ENCODE results near the gene PDE3B.
A peak's percentile ranks its signal among the peaks of the same experiment; 100 is the strongest.
"Not testable (repeated sequence)": the region's sequence is repeated elsewhere in the genome, so short reads cannot be mapped to it uniquely, and the experiment has no call there.

PDE3B gene

GRCh38 chr11:14676068-14676467 lies 32.5 kb downstream of the PDE3B start:
- DNase-seq (ENCODE audit: low read depth): no peak

DNA sequence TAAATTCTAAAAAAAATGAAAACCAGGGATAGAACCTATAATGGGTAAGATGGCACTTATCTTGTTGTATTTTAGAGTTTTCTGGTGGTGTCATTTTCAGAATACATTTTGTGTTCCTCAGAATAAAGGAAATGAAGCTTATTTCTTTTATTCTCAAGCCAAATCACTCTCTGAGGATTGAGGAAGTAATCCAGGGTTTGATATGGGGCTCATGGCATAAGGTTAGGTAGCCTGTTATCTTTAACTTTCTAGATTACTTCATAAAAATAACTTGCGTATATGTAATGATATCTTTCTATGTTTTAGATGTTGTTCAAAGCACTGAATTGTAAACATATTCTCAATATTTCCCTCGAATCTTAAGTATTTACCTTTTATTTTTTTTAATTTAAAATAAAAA lies 33.5 kb downstream of the PDE3B start:
- DNase-seq (ENCODE audit: low read depth): no peak

DNA sequence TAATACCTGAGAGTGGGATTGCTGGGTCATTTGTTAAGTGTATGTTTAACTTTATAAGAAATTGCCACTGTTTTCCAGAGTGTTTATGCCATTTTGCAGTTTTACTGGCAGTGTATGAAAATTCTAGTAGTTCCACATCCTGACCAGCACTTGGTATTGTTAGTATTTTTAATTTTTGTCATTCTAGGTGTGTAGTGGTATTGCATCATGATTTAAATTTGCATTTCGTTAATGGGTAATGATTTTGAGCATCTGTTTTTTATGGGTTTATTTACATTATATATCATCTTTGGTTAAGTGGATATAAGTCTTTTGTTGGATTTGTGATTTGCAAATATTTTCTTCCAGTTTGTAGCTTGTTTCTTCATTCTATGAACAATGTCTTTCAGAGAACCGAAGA lies 34.7 kb downstream of the PDE3B start:
- no peak for DNase-seq (ENCODE audit: low read depth)

DNA sequence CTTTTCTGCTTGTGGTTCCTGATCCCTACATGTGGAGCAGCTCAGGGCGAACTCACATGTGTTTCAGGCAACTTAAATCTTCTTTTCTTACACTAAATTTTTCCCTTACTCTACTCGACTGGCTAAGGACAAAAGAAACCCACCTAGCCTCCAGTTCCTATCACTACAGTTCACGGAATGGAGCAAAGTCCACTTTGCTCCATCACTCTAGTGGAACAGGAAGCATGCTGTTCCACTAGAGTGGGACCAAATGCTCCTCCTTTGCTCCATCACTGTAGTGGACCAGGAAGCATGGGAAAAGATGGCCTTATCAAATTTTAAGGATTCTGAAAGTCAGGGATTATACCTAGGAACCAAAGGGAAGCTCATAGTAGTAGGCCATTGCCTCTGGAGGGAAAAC lies 36.1 kb downstream of the PDE3B start:
- DNase-seq (ENCODE audit: low read depth): no peak

DNA sequence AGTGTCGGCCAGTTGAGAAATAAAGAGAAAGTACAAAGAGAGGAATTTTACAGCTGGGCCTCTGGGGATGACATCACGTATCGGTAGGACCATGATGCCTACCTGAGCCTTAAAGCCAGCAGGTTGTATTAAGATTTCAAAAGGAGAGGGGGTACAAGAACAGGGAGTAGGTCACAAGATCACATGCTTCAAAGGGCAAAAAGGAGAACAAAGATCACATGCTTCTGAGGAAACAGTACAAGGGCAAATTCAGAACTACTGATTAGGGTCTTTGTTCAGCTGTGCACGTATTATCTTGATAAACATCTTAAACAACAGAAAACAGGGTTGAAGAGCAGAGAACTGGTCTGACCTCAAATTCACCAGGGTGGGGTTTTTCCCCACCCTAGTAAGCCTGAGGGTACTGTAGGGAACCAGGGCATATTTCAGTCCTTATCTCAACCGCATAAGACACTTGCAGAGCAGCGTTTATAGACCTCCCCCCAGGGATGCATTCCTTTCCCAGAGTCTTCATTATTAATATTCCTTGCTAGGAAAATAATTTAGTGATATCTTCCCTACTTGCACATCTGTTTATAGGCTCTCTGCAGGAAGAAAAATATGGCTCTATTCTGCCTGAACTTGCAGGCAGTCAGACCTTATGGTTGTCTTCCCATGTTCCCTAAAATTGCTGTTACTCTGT lies 40.8 kb downstream of the PDE3B start:
- not testable (repeated sequence) for DNase-seq (ENCODE audit: low read depth)

GRCh38 chr11:14687456-14687855 lies 43.9 kb downstream of the PDE3B start:
- DNase-seq (ENCODE audit: low read depth): no peak

GRCh38 chr11:14687943-14688627 lies 44.5 kb downstream of the PDE3B start:
- DNase-seq (ENCODE audit: low read depth): no peak

- not testable (repeated sequence) for DNase-seq (ENCODE audit: low read depth)
Measured at GRCh38 chr11:14695656-14696055, 52.1 kb downstream of the PDE3B start.

- no peak for DNase-seq (ENCODE audit: low read depth)
Measured at GRCh38 chr11:14698771-14699170, 55.2 kb downstream of the PDE3B start.

- DNase-seq (ENCODE audit: low read depth): no peak
Measured at GRCh38 chr11:14700593-14700992, 57.0 kb downstream of the PDE3B start.

DNA sequence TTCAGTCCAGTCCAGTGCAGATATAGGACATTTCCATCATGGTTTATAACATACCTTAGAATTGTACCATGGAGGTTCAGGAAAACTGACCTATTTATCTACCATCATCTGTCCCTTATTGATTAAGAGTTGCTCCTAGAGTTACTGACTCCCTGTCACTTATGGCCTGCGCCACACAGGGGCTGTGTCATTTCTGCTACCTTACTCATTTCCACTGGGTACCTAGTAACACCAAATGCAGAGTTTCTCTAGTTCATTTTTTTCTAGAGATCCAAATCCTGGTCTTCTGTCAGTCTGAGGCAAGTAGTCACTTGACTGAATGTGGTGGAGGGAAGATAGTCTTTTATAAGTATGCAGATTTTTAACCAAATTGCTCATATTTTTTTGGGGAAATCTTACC lies 59.2 kb downstream of the PDE3B start:
- DNase-seq (ENCODE audit: low read depth): no peak

- no peak for DNase-seq (ENCODE audit: low read depth)
Measured at GRCh38 chr11:14703731-14704130, 60.1 kb downstream of the PDE3B start.

- no peak for DNase-seq (ENCODE audit: low read depth)
Measured at GRCh38 chr11:14705067-14705466, 61.5 kb downstream of the PDE3B start.

DNA sequence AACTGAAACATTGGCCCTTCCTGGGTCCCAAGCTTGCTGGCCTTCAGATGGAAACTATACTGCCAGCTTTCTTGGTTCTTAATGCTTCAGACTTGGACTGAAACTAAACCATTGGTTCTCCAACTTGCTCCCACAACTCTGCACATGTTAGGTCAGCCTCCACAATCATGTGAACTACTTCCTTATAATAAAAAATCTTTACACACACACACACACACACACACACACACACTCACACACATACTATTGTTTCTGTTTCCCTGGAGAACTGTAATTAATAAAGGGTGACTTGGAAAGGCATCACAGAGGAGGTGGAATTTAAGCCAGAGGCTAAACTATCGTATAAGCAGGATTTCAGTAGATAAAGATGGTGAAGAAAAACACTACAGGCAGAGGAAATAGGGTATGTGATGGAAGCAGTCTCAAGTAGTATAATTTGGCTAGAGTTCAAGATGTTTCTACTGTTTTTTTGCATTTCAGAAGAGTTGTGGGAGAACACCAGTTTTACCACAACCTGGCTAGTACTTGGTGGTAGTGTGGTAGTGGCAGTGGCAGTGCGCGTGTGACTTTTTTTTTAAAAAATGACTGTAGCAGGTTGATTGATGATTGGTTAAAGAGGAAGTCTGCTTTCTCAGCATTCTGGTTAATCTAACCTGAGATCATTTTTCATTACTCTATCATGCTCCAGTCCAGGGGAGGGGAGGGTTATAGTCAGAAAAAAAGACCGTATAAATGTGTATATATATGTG lies 70.1 kb downstream of the PDE3B start:
- DNase-seq (ENCODE audit: low read depth): peak; percentile 4

GRCh38 chr11:14715669-14716068 lies 72.1 kb downstream of the PDE3B start:
- not testable (repeated sequence) for DNase-seq (ENCODE audit: low read depth)

GRCh38 chr11:14722496-14722895 lies 78.9 kb downstream of the PDE3B start:
- DNase-seq (ENCODE audit: low read depth): no peak

GRCh38 chr11:14725150-14725549 lies 81.5 kb downstream of the PDE3B start:
- no peak for DNase-seq (ENCODE audit: low read depth)

GRCh38 chr11:14727215-14727614 lies 83.6 kb downstream of the PDE3B start:
- no peak for DNase-seq (ENCODE audit: low read depth)

DNA sequence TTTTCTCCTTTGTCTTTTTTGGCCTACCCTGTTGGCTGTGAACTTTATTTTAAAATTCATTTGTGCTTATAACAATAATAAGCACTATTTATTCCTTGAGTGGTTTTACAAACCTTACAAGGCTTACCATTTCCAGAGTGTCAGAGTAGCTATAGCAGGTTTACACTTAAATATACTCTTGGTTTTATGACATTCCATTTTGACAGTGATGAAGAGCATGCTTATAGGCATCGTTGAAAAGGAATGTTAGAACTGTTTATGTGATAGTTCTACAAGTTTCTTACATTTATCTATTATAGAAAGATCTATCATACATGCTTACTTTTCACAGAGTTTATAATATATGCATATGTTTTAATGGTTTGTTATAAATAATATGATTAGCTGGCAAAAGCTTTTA lies 84.1 kb downstream of the PDE3B start:
- DNase-seq (ENCODE audit: low read depth): no peak

DNA sequence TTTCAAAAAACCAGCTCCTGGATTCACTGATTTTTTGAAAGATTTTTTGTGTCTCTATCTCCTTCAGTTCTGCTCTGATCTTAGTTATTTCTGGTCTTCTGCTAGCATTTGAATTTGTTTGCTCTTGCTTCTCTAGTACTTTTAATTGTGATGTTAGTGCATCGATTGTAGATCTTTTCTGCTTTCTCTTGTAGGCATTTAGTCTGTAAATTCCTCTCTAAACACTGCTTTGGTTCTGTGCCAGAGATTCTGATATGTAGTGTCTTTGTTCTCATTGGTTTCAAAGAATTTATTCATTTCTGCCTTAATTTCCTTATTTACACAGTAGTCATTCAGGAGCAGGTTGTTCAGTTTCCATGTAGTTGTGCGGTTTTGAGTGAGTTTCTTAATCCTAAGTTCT lies 96.9 kb downstream of the PDE3B start:
- DNase-seq (ENCODE audit: low read depth): not testable (repeated sequence)

GRCh38 chr11:14741195-14741594 lies 97.6 kb downstream of the PDE3B start:
- no peak for DNase-seq (ENCODE audit: low read depth)

DNA sequence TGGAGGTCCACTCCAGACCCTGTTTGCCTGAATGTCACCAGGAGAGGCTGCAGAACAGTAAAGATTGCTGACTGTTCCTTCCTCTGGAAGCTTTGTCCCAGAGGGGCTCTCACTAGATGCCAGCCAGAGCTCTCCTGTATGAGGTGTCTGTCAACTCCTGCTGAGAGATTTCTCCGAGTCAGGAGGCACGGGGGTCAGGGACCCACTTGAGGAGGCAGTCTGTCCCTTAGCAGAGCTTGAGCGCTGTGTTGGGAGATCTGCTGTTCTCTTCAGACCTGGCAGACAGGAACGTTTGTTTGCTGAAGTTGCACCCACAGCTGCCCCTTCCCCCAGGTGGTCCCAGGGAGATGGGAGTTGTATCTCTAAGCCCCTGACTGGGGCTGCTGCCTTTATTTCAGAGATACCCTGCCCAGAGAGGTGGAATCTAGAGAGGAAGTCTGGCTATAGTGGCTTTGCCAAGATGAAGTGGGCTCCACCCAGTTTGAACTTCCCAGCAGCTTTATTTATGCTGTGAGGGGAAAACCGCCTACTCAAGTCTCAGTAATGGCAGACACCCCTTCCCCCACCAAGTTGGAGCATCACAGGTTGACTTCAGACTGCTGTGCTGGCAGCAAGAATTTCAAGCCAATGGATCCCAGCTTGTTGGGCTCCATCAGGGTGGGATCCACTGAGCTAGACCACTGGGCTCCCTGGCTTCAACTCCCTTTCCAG lies 99.4 kb downstream of the PDE3B start:
- no peak for DNase-seq (ENCODE audit: low read depth)
